ENCODE data around the gene MRPS22.
"Not testable (repeated sequence)": the region's sequence is repeated elsewhere in the genome, so short reads cannot be mapped to it uniquely, and the experiment has no call there.

- not testable (repeated sequence) for TF ChIP-seq CTCF, POLR2A (IDR thresholded peaks at IDR 0.05)
Measured at GRCh38 chr3:139401155-139401554, 57.3 kb downstream of the MRPS22 start.

Measured in Peyer's patch (tissue), 4 donors.